CD4-positive, alpha-beta T cell treated with Interleukin-1 beta for 1 hour (primary cell): ENCODE results near the gene TMEM179.
"Not testable (repeated sequence)": the region's sequence is repeated elsewhere in the genome, so short reads cannot be mapped to it uniquely, and the experiment has no call there.

ENCODE experiments used
- DNase-seq, 2 donors: peaks; one replicate each; pipeline ENCODE4 v3.0.0-alpha.2; 2020 to 2022

TMEM179 gene

DNA sequence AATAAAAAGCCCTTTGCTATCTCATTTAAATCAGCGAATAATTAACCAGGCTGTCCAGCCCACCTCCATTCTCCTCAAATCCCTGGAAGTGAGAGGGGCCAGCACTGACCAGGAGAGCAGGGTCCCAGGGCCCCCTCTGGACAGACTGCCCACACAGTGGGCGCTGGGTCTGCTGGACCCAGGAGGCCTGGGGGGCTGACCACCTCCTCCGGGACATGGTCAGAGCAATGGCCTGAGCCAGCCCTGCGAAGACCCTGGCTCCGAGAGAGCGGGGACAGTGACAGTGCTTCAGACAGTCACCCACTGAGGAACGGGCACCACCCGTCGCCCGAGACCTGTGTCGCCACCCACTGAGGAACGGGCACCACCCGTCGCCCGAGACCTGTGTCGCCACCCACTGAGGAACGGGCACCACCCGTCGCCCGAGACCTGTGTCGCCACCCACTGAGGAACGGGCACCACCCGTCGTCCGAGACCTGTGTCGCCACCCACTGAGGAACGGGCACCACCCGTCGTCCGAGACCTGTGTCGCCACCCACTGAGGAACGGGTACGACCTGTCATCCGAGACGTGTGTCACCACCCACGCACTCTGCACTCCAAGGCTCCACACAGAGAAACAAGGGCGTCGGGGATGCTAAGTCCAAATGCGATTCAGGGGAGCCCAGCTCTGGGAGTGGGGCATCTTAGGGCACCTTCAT lies 32.4 kb upstream of the TMEM179 start:
- DNase-seq: not testable (repeated sequence)

DNA sequence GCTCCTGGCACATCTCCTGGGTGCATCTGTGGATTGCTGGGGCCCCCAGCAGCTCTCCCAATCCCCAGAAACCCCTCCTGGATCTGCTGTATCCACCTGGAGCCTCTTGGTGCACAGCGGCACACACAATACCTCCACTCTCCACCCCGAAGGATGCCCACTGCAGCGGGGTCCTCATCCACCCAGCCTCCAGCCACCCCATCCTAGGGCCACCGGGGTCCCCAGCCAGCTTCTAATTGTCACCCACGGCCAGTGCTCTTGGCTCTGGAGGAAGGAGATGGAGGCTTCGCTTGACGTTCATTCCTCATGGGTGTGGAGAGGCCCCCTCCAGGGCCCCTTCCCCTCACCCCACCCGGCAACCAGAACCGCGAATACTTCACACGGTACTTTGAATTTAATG lies 31.6 kb upstream of the TMEM179 start:
- no peak for DNase-seq

DNA sequence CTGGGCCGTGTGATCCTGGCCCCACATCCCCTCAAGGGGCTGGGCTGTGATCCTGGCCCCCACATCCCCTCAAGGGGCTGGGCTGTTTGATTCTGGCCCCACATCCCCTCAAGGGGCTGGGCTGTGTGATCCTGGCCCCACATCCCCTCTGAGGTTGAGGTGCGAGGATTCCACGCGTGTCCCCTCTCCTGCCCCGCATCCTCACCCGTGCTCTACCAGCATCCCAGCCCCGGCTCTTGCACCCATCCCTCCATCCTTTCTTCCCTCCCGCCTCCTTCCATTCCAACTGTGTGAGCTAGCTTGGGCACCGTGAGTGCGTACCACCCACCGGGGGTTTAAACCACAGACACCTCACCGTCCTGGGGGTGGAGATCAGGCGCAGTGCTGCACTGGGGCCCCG lies 31.1 kb upstream of the TMEM179 start:
- DNase-seq: no peak

DNA sequence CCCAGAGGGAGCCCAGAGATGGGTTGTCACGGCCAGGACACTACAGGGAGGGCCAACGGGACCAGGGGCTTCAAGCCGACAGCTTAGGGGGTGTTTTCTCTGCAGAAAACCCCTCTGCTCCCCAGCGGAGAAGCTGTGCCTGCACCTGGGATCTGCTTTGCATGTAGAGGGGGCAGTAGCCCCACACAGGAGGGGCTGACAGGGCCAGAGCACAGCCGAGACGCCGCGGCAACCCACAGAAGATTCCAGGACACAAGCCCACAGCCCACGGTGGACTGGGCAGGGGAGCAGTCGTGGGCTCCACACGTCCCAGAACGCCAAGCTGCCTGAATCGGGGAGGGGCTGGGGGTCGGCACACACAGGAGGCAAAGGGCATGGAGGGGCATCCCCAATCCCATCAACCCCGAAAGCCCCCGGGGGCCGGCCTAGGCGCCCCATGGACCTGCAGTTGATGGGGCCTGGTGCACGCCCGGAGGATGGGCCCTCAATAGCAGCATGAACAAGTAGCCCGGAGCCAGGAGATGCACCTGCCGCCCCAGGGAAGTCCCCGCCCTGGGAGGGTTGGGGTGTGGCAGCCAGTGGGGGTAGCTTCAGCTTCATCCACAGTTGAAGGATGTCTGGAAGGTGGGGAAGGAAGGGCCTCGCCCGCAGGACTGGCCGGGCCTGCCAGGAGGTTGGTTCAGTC lies 30.5 kb upstream of the TMEM179 start:
- no peak for DNase-seq

DNA sequence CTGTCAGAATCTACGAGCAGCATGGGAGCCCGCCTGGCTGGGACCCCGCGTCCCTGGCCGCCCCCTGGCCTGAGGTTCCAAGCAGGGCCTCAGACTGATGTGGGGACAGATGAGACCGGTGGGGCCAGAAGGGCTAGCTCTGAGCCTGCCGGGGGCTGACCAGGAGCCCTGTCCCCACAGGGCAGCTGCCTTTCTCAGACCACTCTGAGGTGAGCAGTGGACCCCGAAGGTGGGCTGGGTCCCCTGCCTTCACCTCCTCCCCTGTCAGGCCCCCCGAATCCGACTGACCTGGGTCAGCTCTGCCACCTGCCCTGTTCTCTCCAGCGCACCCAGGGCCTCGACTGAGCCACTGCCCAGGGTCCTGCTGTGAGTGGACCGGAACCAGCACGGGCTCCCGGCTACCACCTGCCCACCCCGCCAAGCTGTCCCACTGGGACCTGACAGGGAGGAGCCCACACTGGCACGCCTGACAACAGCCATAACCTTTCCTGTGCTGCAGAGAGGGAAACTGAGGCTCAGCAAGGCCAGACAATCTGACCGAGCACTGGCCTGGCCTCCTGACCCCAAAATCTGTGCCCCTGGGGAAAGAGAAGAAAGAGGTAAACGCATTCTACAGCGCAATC lies 29.7 kb upstream of the TMEM179 start:
- DNase-seq: no peak

DNA sequence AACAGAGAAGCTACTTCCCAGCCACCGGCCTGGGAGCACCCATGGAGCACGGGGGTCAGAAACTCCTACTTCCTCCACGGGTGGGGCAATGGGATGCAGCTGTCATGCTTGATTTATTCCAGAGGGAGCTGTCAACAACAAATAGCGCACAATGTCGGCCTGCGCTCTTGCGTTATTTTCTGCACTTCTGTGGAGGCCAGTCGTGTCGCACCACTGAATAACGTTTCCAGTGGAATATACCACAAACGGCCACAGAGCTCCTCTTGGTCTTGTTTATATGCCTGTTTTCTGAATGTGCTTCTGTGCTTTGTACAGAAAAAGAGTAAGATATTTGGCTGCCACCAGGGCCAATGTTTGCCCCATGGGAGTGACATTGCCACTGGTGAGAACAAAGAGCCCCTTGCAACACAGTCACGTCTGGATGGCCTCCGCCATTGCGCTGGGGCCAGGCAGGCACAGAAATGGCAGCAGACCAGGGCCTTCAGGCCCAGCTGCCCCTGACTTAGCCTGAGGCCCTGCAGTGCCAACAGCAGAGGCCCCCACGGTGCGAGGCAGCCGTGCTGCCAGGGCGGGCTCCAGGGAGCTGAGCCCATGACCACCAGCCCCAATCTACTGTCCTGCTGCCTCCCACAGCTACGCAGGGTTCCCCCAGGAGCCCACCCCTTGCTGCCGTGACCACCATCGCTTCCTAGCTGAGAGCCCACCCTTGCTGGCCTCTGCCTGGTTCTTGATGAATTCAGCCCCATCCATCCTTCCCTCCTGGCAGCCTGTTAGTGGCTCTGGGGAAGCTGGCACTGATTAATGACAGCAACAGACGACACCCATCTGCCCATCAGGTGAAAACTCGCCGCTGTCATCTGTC lies 28.9 kb upstream of the TMEM179 start:
- DNase-seq: no peak

DNA sequence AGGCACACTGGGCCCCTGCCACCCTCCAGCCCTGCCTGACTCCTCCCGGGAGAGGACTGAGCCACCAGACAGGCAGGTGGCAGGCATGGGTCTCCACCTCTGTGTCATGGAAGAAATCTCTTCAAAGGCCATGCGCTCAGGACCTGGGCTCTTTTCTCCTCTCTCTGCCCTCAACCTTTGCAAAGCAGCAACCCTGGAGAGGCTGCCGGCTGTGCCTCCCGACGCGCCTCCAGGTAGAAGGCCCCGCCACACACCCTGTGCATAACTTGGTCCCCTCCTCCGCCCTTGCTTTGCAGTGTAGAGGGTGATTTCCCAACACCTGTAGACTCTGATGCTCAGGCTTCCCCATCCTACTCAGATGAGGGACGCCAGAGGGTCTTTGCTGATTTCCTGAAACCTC lies 28.2 kb upstream of the TMEM179 start:
- DNase-seq: no peak

DNA sequence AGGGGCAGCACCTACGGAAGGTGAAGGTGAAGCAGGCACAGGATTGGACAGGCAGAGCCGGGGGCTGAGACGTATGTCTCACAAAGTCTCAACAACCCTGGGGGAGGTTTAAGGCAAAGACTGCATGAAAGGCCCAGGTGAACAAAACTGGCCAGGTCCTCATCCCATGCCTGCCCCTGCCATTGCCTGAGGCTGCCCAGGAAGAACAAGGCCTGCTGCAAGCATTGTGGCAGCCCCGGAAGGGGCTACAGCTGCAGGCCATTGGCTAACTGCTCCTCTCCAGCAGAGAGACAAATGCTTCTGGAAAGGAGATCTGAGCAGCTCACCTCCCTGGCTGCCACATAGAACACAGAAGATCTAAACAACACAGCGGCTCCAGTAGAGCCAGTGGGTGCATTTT lies 20.4 kb upstream of the TMEM179 start:
- no peak for DNase-seq

DNA sequence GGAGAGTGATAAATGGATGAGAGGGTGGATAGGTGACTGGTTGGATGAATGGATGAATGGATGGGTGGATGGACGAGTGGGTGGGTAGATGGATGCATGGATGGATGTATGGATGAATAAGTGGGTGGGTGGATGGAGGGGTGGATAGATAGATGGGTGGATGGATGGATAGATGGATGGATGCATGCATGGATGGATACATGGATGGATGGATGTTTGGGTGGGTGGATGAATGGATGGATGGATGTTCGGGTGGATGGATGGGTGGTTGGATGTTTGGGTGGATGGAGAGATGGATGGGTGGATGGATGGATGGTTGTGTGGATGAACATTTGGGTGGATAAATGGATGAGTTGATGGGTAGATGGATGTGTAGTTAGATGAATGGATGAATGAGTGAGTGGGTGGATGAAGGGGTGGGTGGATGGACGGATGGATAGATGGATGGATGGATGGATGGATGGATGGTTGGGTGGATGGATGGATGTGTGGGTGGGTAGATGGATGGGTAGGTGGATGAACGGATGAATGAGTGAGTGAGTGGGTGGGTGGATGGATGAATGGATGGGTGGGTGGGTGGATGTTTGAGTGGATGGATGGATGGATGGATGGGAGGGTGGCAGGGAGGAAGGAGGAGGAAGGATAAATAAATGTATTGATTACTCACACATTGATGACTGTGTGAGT lies 9.7 kb upstream of the TMEM179 start:
- no peak for DNase-seq

DNA sequence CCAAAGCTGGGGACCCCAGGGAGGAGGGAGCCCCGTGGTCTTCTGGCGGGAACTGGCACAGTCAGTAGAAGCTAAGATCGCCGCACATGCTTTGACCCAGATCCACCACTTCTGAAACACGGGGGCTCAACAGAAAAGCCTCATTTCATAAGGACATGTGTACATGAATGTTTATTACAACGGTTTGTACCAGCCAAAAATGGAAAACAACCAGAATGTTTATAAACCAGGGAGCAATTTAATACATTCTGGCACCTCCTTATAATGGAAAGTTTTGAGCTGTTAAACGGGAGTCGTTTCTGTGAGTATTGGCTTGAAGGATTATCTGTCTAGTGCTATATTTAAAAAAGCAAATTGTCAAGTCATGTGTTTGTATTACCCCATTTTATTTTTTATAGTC lies 7.3 kb upstream of the TMEM179 start:
- no peak for DNase-seq

DNA sequence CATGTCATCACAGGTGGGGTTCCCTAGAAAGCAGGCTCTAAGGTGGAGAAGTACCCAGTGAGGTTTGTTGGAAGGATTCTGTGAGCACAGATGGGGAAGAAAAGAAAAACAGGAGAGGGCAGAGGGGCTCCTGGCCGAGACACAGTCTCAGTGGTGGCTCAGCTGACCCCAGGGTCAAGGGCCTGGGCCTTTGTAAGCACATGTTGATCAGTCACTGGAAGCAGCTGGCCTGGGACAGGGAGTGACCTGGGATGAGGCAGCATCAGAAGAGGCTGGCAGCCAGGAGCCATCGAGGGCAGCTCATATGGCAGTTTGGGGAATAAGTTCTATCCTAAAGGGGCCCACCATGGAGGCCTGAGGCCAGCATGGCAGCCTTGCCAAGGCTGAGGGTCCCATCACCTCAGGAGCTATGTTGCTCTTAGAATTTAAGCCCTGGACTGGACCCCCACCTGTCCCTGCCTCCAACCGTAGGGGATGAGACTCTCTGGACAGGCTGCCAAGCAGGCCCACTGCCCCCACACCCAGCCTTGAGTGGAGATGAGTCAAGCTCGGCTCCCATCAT lies 6.3 kb upstream of the TMEM179 start:
- DNase-seq: no peak

DNA sequence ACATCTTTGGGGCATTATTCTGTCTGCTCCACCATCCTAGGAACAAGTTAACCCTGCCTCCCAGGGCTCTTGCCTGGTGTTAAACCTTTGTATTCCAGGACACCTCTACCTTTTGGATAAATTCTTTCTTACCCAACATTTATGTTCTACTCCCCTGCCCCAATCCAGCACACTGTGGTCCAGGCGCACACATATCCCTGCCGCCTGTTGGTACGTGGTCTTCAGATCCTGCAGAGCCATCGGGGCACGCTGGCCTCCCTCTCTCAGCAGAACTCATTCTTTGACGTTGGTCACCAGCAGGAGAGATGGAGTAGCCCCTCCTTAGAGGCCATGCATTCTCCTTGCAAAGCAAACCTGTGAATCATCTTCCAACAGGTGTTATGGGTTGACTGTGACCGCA lies 5.1 kb upstream of the TMEM179 start:
- DNase-seq: no peak

DNA sequence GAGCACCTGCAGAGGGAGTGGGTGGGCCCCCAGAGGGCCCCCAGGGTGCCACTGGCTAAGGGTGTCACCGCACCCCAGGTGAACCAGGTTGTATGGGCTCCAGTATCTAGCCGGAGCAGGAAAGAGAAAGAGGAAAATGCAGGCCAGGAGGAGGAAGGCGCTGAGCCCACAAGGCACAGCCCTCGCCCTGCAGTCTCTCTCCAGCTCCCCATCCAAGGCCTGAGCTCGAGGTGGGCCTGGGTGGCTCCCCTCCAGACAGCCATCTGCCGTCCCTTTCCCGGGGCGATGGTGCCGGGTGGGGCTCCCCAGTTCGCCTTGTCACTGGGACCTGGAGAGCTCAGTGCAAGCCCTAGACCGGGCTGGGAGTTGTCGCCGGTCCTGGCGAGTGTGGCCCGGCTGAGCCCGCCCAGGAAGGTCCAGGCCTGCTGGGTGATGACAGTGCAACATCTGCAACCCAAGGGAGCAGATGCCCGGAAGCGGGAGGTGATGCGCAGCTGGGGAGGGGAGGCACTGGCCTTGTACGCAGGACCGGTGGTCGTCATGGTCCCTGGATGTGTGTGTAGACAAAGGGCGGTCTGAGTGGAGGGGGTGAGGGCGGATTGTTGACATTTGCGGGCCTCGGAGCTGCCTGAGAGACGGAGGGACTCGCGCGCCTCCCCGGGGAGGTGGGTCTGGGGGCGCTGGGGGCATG lies 716 bp downstream of the TMEM179 start:
- DNase-seq: no peak

DNA sequence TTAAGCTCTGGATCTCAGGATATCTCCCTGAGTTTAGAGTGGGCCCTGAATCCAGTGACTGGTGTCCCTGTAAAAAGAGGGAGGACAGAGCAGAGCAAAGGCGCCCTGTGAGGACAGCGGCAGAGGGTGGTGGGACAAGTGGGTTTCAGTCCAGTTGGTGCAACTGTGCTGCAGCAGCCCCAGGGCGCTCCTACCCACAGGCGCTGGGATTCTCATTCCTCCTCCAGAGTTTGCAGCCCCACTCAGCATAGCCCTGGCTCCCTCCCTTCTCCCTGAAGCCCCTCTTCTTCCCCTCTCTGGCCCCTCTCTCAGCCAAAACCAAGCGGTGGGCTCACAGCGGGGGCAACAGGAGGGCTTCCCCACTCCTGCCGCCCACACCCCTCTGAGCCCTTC lies 1.6 kb downstream of the TMEM179 start:
- no peak for DNase-seq

DNA sequence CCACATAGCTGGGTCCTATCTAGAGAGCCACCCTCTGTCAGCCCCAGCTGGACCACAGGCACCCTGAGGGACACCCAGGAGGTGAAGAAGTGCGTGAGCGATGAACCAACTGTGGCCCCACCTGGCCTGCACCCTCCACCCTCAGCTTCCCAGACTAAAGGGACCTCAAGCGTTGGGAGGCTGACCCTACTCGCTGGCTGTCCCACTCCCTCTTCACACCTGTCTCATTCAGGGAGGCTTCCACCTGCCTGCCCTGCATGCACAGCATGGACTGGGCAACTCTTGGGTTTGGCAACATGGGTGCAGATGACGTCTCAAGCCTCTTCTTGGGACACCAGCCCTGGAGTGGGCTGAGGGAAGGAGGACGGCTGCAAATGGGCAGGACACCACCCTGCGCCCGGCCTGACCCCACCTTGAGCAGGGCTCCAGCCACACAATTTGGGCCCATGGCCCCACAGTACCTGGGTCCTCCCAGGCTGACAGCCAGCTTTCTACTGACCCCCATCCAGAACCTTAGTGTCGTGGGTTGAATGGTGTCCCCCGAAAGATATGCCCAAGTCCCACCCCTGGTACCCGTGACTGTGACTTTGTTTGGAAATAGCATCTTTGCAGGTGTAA lies 2.1 kb downstream of the TMEM179 start:
- DNase-seq: no peak

DNA sequence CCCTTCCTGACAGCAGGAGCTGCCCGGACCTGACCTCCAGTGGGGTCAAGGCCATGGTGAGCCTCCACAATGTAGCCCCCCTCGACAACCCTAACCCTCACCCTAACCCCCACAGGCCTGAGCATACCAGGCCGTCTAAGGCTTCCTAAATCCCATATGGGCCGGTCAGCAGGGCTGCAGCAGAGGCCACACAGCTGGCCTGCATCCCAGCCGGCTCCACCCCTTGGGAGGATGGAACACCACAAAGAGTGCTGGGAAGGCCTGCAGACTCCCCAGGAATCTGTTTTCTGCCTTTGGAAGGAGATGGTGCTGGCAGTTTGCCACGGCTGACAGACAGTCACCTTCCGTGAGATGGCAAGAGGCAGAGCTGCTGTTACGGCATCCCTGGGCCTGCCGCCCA lies 2.8 kb downstream of the TMEM179 start:
- DNase-seq: no peak

DNA sequence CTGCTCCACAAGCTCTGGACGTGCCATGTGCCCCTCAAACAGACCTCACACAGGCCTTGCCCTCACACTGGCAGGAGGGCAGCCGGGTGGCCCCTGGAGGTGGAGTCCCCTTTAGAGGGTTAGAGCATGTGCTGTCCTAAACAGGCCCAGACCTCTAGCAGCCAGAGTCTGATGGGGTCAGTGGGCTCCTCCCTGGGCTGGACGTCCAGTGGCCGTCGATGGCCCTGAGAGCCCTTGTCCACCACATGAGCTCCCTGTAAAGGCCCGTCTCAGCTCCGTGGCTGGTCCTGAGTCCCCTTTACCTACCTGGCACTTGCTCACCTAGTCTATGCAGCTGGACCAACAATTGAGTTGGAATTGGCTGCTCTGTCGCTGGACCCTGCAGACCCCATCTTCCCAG lies 3.8 kb downstream of the TMEM179 start:
- DNase-seq: no peak

DNA sequence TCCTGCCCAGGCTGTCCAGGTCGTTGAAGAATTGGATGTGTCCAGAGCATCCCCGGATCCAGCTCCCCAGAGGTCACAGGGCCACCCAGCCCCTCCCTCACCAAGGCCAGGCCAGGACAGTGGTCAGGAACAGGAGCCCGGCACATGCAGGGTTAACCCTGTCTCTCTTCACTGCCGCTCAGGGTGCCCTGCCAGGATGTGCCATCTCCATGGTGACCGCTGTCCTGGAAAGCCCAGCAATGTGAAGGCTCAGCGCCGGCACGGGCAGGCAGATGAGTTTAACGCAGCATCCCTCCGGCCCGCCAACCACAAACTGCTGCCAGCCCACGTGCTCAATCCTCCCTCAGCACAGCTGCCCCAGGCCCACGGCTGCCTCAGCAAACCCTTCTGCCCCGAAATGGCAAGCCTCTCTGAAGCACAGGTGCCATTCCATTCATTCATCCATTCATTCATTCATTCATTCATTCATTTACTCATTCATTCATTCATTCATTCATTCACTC lies 4.4 kb downstream of the TMEM179 start:
- DNase-seq: no peak

DNA sequence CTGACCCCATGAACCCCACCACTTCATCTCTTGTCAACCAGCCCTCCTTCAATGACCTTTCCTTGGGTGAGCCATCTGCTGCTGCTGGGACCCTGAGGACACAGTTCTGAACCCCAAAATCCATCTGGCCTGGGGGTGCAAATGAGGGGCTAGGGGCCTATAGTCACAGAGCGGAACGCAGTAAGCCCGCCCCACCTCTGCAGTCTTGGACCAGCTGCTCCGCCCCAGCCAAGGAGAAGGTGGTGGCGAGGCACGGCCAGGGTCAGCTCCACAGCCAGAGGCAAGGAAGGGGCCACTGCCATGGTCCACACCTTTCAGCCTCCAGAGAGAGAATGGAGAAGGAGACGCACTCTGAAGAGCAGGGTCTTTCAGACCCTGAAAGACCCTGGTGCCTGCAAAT lies 5.1 kb downstream of the TMEM179 start:
- DNase-seq: no peak

DNA sequence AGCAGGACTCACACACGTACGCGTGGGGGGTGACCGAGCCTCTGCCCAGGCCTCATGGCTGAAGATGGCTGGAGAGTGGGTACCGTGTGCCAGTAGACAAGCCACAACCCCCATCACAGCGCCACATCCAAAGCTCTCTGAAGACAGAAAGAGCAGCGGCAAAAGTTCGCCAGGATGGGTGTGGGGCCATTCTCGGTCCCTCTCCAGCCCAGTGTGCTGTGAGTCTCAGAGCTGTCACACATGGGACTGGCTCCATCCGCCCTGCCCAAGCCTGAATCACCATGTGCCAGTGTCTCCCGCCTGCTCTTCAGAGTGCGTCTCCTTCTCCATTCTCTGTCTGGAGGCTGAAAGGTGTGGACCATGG lies 5.7 kb downstream of the TMEM179 start:
- no peak for DNase-seq
